ENCODE measurements around the gene ALB.

Gene ALB

GRCh38 chr4:73452953-73453700 lies 49.0 kb downstream of the ALB start:
- no peak for DNase-seq

DNA sequence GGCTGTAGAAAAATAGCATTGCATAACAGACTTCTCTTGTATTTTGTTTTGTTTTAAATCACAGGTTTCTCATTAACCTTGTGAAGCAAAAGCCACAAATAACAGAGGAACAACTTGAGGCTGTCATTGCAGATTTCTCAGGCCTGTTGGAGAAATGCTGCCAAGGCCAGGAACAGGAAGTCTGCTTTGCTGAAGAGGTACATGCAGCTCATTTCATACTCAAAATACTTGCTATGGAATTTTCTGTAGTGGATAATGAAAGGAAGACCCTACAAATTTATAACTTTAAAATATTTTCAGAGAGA lies 49.6 kb downstream of the ALB start:
- DNase-seq: no peak

DNA sequence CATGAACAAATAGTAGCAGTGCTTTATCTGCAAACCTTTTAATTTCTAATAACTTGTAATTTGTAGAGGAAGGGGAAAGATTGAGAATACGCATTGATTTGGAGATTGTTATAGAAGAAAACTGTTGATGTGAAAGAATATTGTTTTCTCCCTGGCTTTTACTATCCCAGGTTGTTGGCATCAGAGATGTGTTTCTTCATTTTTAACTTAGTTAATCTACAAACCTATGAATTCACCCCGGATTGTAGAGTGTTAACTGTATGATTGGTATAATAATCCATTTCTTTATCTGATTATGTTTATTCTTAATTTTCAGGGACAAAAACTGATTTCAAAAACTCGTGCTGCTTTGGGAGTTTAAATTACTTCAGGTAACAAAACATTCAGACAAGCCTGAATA lies 50.8 kb downstream of the ALB start:
- DNase-seq: no peak

- no peak for DNase-seq
Measured at GRCh38 chr4:73456177-73457022, 52.3 kb downstream of the ALB start.

- DNase-seq: no peak
Measured at GRCh38 chr4:73458184-73459047, 54.3 kb downstream of the ALB start.

DNA sequence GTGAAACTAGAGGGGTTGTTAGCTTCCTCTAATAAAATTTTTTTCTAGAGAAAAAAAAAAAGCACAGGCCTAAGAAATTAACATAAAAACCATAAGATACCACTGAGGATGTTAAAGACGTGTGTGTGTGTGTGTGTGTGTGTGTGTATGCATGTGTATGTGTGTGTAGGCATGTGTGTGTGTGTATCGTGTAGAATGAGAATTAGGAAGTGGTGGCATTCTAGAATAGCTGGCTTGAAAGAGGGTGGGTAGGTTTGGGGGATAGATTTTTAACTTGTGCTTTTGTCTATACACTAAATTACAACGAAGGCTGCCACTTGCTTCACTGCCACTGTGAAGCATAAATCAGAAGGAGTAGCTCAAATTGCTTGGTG lies 54.9 kb downstream of the ALB start:
- DNase-seq: no peak

GRCh38 chr4:73460913-73461522 lies 56.9 kb downstream of the ALB start:
- no peak for DNase-seq

DNA sequence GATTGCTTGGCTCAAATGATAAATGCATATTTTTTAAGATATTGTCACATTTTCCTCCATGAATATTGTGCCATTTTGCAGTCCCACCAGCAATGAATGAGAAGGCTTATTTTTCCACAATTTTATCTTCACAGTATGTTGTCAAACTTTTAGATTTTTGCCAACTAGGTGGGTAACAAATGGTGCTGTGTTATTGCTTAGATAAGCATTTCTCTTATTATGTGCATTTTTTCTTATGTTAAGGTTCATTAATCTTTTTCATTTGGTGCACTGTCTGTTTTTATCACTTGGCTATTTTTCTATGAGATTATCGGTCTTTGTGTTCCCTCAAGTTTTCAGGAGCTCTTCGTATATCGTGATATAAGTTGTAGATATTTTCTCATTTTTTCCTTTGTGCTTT lies 64.1 kb downstream of the ALB start:
- DNase-seq: no peak

- no peak for DNase-seq
Measured at GRCh38 chr4:73470728-73471127, 66.6 kb downstream of the ALB start.
